Heart left ventricle (tissue), 16 donors: ENCODE data around the gene ZDHHC22. TPM values are rescaled to one million over a fixed set of nuclear protein-coding genes. Genes with fewer than 3 reads are reported as not detected.

Source experiments
- ATAC-seq, 4 donors: fragments of 200-7000 bp; cut with Tn5 transposase; one replicate each; pipeline ENCODE4 v1.9.1; 2020 to 2022; ENCODE audit warnings: moderate library complexity in 4 of 4, mild to moderate bottlenecking in 3 of 4, moderate number of reproducible peaks in 1 of 4
- DNase-seq, 5 donors: peaks; one replicate each; pipeline ENCODE4 v3.0.0-alpha.2; 2020
- H3K27ac ChIP-seq, 12 donors: fragments of 200-600 bp; sonication (generic) in 4 of 12; one replicate each; pipeline versions ENCODE4 v1.5.0 to v1.8.0; 2016 to 2022; ENCODE audit warnings: mild to moderate bottlenecking in 2 of 12
- H3K27me3 ChIP-seq, 9 donors: fragments of 200-600 bp; sonication (generic) in 2 of 9; one replicate each; pipeline versions ENCODE4 v1.5.1 to v1.8.0; 2016 to 2022; ENCODE audit warnings: mild to moderate bottlenecking in 3 of 9
- H3K36me3 ChIP-seq, 9 donors: fragments of 200-600 bp; sonication (generic) in 2 of 9; one replicate each; pipeline versions ENCODE4 v1.5.0 to v1.8.0; 2018 to 2022; ENCODE audit warnings: mild to moderate bottlenecking in 2 of 9
- H3K4me1 ChIP-seq, 12 donors: fragments of 200-600 bp; sonication (generic) in 4 of 12; one replicate each; pipeline versions ENCODE4 v1.5.0 to v1.8.0; 2016 to 2022; ENCODE audit warnings: mild to moderate bottlenecking in 3 of 12
- H3K4me3 ChIP-seq, 12 donors: fragments of 200-600 bp; sonication (generic) in 4 of 12; one replicate each; pipeline versions ENCODE4 v1.5.0 to v1.8.0; 2017 to 2022; ENCODE audit warnings: mild to moderate bottlenecking in 9 of 12, moderate library complexity in 4 of 12
- H3K9me3 ChIP-seq, 12 donors: fragments of 200-600 bp; sonication (generic) in 4 of 12; one replicate each; pipeline versions ENCODE4 v1.5.0 to v1.8.0; 2016 to 2022; ENCODE audit warnings: mild to moderate bottlenecking in 1 of 12
- CTCF ChIP-seq, 12 donors: fragments of 200-600 bp; sonication (generic) in 4 of 12; IDR thresholded peaks; one replicate each; pipeline versions ENCODE4 v1.5.0 to v1.8.0; 2018 to 2022; ENCODE audit warnings: antibody characterized with exemption in 12 of 12, mild to moderate bottlenecking in 5 of 12
- POLR2A ChIP-seq, 2 donors: fragments of 450-650 bp; IDR thresholded peaks; one replicate each; pipeline ENCODE4 v1.6.1; 2017; ENCODE audit warnings: antibody characterized with exemption in 2 of 2, mild to moderate bottlenecking in 2 of 2, moderate library complexity in 2 of 2
- WGBS, 4 donors: extraction: QIAGEN DNeasy Blood & Tissue Kit in 2 of 4; methylation state at CpG; one replicate each; pipeline versions ENCODE4 v1.1.5 to v1.1.7; 2013 to 2018; 5-methylcytosine and 5-hydroxymethylcytosine counted together
- intact Hi-C, 10 donors: fragments of 100-400 bp; cut with DNase I; formaldehyde crosslinking; loops; one replicate each; pipeline versions ENCODE4 v1.11.1 to v1.14.2; 2022
- polyA plus RNA-seq, 2 donors: library from polyadenylated mRNA; stranded (reverse); fragments of 200-250 nt; gene quantifications; one replicate each; pipeline ENCODE4 v1.2.3, GENCODE V29; 2013
- total RNA-seq, 9 donors: library from RNA; depleted of rRNA in 2 of 9; stranded (reverse); fragments of >200 nt in 2 of 9; fragmentation: NEBNext Ultra II Directional in 3 of 9; extraction: Animal tissue kit (Norgen Biotek cat#: 25700) in 3 of 9; gene quantifications; one replicate each; pipeline versions ENCODE4 v1.1.0 to v1.2.4, GENCODE V29; 2016 to 2023
- donor health status: ischemic (EF 13 %, LVEDD 7.1; RV severe dilation, severe dysfunction).
- donor health status: healthy with polysubstance abuse.
- donor health status: DM: no; HTN: yes; CAD: no.
- donor health status: DM: no; HTN: no; CAD: no.
- donor health status: ischemic (EF 25% LVEDD 6.9; RV normal size, moderate dysfunction).
- donor health status: ischemic (EF 25% LVEDD 5.7; RV mildly dilated, moderate dysfunction).
- donor health status: healthy.
- donor health status: DM: yes; HTN: yes; CAD: no.
- donor health status: ischemic (EF 35%, LVEDD 5.7; RV mildly dilated, moderate dysfunction).
- donor health status: nonischemic (EF 11% LVEDD 7.7; RV severe dilation, severe dysfunction).
- donor health status: DM: yes; HTN: yes; CAD: no.
- donor health status: PGD.
- donor health status: ischemic (EF 29% LVEDD 5.4; RV normal size, mild dysfunction).
- donor health status: nonischemic (EF 23%, LVEDD 6.1; RV moderate dilation, normal function).

ZDHHC22 gene
- total and polyA plus RNA-seq, 11 donors: 0.12 TPM; not detected in 10

GRCh38 chr14:77186911-77187648 is 45.5 kb upstream of the ZDHHC22 start:
- Histone ChIP-seq H3K27ac (no peak overlapping the region), H3K9me3 (no peaks in the 10 kb centered on the region), H3K4me1 (peaks cover 0 to 12% (median 2%) of the 10 kb centered on the region in 12 donors), H3K27me3 (peaks cover 4 to 36% (median 10%) of the 10 kb centered on the region in 9 donors), H3K36me3 (no peaks in the 10 kb centered on the region), H3K4me3 (no peak overlapping the region)
- DNase-seq: peak in 1 of 5 donors; percentile 41
- WGBS, 4 donors: 25 to 29% (median 28%) methylated on average over 10 to 15 of the region's 15 CpGs
- TF ChIP-seq CTCF (IDR thresholded peaks at IDR 0.05): no peak
- no peak for TF ChIP-seq POLR2A (IDR thresholded peaks at IDR 0.05)
- peak in 3 of 4 donors; percentile 20 to 50 (median 34) for ATAC-seq
- intact Hi-C loops: no loop called here

GRCh38 chr14:77185093-77185465 is 43.5 kb upstream of the ZDHHC22 start:
- WGBS, 4 donors: 64 to 74% (median 68%) methylated on average over 2 of the region's 2 CpGs
- Histone ChIP-seq H3K27me3 (peaks cover 6 to 55% (median 22%) of the 10 kb centered on the region in 9 donors), H3K4me1 (peaks cover 0 to 20% (median 5%) of the 10 kb centered on the region in 12 donors), H3K4me3 (no peak overlapping the region), H3K27ac (no peak overlapping the region), H3K9me3 (no peaks in the 10 kb centered on the region), H3K36me3 (no peaks in the 10 kb centered on the region)
- no peak for DNase-seq
- no peak for ATAC-seq
- no peak for TF ChIP-seq POLR2A (IDR thresholded peaks at IDR 0.05)
- no peak for TF ChIP-seq CTCF (IDR thresholded peaks at IDR 0.05)
- intact Hi-C loops: no loop called here

- ATAC-seq (no peak), DNase-seq (no peak)
- no peaks in the 10 kb centered on the region for H3K9me3 ChIP-seq
- no peaks in the 10 kb centered on the region for H3K36me3 ChIP-seq
- intact Hi-C loops: no loop called here
- no peak for TF ChIP-seq POLR2A (IDR thresholded peaks at IDR 0.05)
- no peak for TF ChIP-seq CTCF (IDR thresholded peaks at IDR 0.05)
- H3K27ac ChIP-seq: no peak overlapping the region
- WGBS, 4 donors: 48 to 59% (median 55%) methylated on average over 11 of the region's 11 CpGs
- H3K4me3 ChIP-seq: no peak overlapping the region
- peaks cover 0 to 20% (median 5%) of the 10 kb centered on the region in 12 donors for H3K4me1 ChIP-seq
- H3K27me3 ChIP-seq: peaks cover 6 to 60% (median 22%) of the 10 kb centered on the region in 9 donors
These were observed 43.0 kb upstream of the ZDHHC22 start for GRCh38 chr14:77184396-77185092.

GRCh38 chr14:77183896-77184295 is 42.3 kb upstream of the ZDHHC22 start:
- DNase-seq: no peak
- peaks cover 0 to 20% (median 5%) of the 10 kb centered on the region in 12 donors for H3K4me1 ChIP-seq
- no peak overlapping the region for H3K4me3 ChIP-seq
- no peaks in the 10 kb centered on the region for H3K9me3 ChIP-seq
- TF ChIP-seq CTCF (IDR thresholded peaks at IDR 0.05) (no peak), POLR2A (IDR thresholded peaks at IDR 0.05) (no peak)
- WGBS, 4 donors: 49 to 58% (median 55%) methylated on average over 2 to 5 of the region's 5 CpGs
- H3K27ac ChIP-seq: no peak overlapping the region
- no peak for ATAC-seq
- H3K27me3 ChIP-seq: peaks cover 6 to 62% (median 22%) of the 10 kb centered on the region in 9 donors
- intact Hi-C loops: no loop called here
- no peaks in the 10 kb centered on the region for H3K36me3 ChIP-seq
